GM12873 (cell line): ENCODE data around the gene SNRPD3.

ENCODE experiments used
- TF ChIP-seq, protein P1 (sequence below): IDR thresholded peaks from 2 replicates; pipeline ENCODE4 v1.5.1; 2012; ENCODE audit warnings: low read depth, mild to moderate bottlenecking, moderate library complexity, low read length, control low read depth; ENCODE audit not compliant: insufficient read depth; ENCODE audit errors: missing control alignments

The SNRPD3 gene

DNA sequence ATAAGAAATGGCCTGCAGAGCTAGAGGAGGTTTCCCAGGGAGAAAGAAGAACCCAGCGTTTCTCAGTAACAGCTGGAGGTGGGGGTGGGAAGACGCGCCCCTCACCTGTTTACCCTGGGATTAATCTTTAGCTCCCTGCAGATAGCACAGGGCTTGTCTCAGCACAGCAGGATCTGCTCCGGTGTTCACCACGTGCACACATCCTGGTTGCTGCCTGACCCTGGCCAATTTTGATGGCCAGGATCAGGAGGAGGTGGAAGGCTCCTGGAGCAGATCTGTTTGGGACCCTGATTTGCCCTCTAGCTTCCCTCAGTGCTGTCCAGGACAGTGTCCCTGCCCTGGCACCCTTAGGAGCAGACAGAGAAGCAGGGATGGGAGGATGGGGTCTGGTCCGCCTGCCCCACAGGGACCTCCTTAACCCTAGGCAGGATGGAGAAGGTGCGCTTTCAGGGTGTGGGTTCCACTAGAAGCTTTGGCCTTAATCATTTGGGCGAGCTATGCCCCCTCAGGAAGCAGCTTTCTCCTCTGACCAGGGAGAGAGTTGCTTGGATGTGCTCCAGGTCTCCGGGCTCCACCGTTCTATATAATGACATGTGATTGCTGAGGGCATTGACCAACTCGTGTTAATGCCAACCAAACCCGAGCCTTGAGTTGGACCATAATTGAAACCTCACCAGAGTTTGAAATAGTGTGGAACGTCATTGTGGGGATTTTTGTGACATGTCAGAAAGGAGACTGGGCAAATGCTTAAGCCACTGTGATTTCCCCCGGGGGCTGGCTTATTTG lies 41.4 kb upstream of the SNRPD3 start:
- TF ChIP-seq, protein P1, sequence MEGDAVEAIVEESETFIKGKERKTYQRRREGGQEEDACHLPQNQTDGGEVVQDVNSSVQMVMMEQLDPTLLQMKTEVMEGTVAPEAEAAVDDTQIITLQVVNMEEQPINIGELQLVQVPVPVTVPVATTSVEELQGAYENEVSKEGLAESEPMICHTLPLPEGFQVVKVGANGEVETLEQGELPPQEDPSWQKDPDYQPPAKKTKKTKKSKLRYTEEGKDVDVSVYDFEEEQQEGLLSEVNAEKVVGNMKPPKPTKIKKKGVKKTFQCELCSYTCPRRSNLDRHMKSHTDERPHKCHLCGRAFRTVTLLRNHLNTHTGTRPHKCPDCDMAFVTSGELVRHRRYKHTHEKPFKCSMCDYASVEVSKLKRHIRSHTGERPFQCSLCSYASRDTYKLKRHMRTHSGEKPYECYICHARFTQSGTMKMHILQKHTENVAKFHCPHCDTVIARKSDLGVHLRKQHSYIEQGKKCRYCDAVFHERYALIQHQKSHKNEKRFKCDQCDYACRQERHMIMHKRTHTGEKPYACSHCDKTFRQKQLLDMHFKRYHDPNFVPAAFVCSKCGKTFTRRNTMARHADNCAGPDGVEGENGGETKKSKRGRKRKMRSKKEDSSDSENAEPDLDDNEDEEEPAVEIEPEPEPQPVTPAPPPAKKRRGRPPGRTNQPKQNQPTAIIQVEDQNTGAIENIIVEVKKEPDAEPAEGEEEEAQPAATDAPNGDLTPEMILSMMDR = no peak

DNA sequence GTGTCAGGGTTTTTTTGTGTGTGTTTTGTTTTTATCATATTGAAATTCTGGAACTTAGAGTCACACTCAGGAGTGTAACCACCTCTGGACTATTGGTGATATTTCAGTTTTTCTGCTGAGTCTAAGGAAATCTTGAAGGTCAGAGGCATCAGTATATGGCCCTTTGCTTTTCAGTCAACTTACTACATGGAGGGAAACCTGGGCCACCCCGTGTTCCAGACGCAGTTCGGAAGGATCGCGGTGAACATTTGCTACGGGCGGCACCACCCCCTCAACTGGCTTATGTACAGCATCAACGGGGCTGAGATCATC lies 40.8 kb upstream of the SNRPD3 start:
- TF ChIP-seq, protein P1 = no peak

DNA sequence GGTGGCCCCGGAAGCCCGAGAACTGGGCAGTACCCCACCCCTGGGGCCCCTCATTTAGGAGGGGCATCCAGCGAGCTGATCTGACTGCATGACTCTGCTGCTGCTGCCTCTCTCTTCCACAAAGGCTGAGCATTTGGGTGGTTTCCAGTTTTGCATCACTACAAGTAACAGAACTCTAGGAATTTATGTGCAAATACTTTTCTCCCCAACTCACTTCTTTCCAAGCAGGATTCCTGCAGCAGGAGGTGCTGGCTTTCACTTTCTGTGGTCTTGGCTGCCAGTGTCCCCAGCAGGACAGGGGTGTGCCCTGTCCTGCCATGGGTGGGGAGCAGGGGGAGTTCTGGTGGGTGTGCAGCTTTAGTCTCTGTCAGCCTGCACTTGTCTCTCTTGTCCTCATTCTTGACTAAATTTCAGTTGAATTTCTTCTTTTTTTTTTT lies 39.5 kb upstream of the SNRPD3 start:
- TF ChIP-seq, protein P1 = no peak

DNA sequence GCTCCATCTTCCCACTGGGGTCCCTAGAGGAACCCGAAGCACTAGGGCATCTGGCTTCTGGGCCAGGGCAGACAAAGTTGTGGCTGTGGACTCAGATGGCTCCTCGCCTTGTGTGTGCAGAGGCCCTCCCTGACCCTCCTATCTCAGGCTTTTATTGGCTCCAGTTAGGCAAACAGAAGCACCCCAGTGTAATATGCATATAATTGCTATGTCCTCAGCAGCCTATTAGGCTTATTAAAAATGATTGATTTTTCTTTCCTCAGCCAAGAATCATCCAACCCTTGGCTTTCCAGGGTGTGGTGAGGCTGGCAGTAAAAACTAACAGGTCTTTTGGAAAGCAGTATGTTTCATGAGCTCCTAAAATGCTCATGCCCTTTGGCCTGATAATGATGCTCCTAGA lies 38.4 kb upstream of the SNRPD3 start:
- TF ChIP-seq, protein P1 = no peak

GRCh38 chr22:24518228-24518627 lies 37.6 kb upstream of the SNRPD3 start:
- TF ChIP-seq, protein P1 = no peak

GRCh38 chr22:24518771-24519485 lies 36.9 kb upstream of the SNRPD3 start:
- TF ChIP-seq, protein P1 = no peak

GRCh38 chr22:24519496-24519895 lies 36.3 kb upstream of the SNRPD3 start:
- TF ChIP-seq, protein P1 = no peak
